OCI-LY3 (cell line): Measurements from ENCODE around the gene ZNF385A.

Source experiments
- H2AFZ ChIP-seq: fragments of 200-600, 300-600 bp; shearing (Covaris generic); 2 replicates; pipeline ENCODE4 v1.6.0; 2014; ENCODE audit warnings: antibody characterized with exemption, low read depth, low read length
- H3K27ac ChIP-seq: fragments of 200-600, 300-600 bp; sonication (generic); 2 replicates; pipeline ENCODE4 v1.5.1; 2014; ENCODE audit warnings: mild to moderate bottlenecking, low read length, moderate library complexity, mixed read lengths
- H3K27me3 ChIP-seq: fragments of 200-600, 300-600 bp; sonication (generic); 2 replicates; pipeline ENCODE4 v1.6.1; 2014; ENCODE audit warnings: low read depth, low read length, mixed read lengths
- H3K36me3 ChIP-seq: fragments of 200-600, 300-600 bp; sonication (generic); replicated peaks from 2 replicates; pipeline ENCODE3; 2014; ENCODE audit warnings: low read depth, low read length, mixed read lengths
- H3K4me1 ChIP-seq: fragments of 300-600, 200-600 bp; sonication (generic); 2 replicates; pipeline ENCODE4 v1.6.1; 2014; ENCODE audit warnings: low read length, mixed read lengths
- H3K4me2 ChIP-seq: fragments of 200-600, 300-600 bp; sonication (generic); 2 replicates; pipeline ENCODE4 v1.6.1; 2014; ENCODE audit warnings: low read length, mixed read lengths
- H3K4me3 ChIP-seq: fragments of 300-600, 200-600 bp; sonication (generic); 2 replicates; pipeline ENCODE4 v1.5.1; 2014; ENCODE audit warnings: antibody characterized with exemption, mild to moderate bottlenecking, low read length, moderate library complexity
- H3K79me2 ChIP-seq: fragments of 300-600, 200-600 bp; shearing (Covaris generic); 2 replicates; pipeline ENCODE4 v1.6.1; 2014; ENCODE audit warnings: mild to moderate bottlenecking, low read length, mixed read lengths
- H3K9ac ChIP-seq: fragments of 300-600, 200-600 bp; shearing (Covaris generic); 2 replicates; pipeline ENCODE4 v1.6.0; 2014; ENCODE audit warnings: mild to moderate bottlenecking, low read length, moderate library complexity
- H3K9me3 ChIP-seq: fragments of 200-600, 300-600 bp; shearing (Covaris generic); 2 replicates; pipeline ENCODE4 v1.6.1; 2014; ENCODE audit warnings: low read length, mixed read lengths; ENCODE audit not compliant: insufficient read depth
- H4K20me1 ChIP-seq: fragments of 200-600, 300-600 bp; sonication (generic); 2 replicates; pipeline ENCODE4 v1.6.1; 2016; ENCODE audit warnings: low read length, mixed read lengths; ENCODE audit not compliant: insufficient read depth
- EZH2phosphoT487 ChIP-seq: fragments of 200-600 bp; shearing (Covaris generic); IDR thresholded peaks from 2 replicates; pipeline ENCODE4 v1.6.1; 2018; ENCODE audit warnings: antibody characterized with exemption, mixed run types, low read depth
- TF ChIP-seq, protein P1 (sequence below): fragments of 200-600, 300-600 bp; sonication (generic); IDR thresholded peaks from 2 replicates; pipeline ENCODE4 v1.5.1; 2014; ENCODE audit warnings: antibody characterized with exemption, low read length, low read depth

The ZNF385A gene

GRCh38 chr12:54386403-54387113, 2.0 kb upstream of the ZNF385A start:
- Histone ChIP-seq H3K27me3 (no peaks in the 10 kb centered on the region), H3K79me2 (no peaks in the 10 kb centered on the region), H3K4me1 (peaks cover 47% of the 10 kb centered on the region), H3K4me3 (no peak overlapping the region), H2AFZ (no peak overlapping the region), H4K20me1 (no peaks in the 10 kb centered on the region), H3K36me3 (no peaks in the 10 kb centered on the region), H3K9ac (no peak overlapping the region), H3K4me2 (no peak overlapping the region), H3K9me3 (no peaks in the 10 kb centered on the region), H3K27ac (no peak overlapping the region)
- TF ChIP-seq, protein P1, sequence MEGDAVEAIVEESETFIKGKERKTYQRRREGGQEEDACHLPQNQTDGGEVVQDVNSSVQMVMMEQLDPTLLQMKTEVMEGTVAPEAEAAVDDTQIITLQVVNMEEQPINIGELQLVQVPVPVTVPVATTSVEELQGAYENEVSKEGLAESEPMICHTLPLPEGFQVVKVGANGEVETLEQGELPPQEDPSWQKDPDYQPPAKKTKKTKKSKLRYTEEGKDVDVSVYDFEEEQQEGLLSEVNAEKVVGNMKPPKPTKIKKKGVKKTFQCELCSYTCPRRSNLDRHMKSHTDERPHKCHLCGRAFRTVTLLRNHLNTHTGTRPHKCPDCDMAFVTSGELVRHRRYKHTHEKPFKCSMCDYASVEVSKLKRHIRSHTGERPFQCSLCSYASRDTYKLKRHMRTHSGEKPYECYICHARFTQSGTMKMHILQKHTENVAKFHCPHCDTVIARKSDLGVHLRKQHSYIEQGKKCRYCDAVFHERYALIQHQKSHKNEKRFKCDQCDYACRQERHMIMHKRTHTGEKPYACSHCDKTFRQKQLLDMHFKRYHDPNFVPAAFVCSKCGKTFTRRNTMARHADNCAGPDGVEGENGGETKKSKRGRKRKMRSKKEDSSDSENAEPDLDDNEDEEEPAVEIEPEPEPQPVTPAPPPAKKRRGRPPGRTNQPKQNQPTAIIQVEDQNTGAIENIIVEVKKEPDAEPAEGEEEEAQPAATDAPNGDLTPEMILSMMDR = no peak
- no peak for TF ChIP-seq EZH2phosphoT487

DNA sequence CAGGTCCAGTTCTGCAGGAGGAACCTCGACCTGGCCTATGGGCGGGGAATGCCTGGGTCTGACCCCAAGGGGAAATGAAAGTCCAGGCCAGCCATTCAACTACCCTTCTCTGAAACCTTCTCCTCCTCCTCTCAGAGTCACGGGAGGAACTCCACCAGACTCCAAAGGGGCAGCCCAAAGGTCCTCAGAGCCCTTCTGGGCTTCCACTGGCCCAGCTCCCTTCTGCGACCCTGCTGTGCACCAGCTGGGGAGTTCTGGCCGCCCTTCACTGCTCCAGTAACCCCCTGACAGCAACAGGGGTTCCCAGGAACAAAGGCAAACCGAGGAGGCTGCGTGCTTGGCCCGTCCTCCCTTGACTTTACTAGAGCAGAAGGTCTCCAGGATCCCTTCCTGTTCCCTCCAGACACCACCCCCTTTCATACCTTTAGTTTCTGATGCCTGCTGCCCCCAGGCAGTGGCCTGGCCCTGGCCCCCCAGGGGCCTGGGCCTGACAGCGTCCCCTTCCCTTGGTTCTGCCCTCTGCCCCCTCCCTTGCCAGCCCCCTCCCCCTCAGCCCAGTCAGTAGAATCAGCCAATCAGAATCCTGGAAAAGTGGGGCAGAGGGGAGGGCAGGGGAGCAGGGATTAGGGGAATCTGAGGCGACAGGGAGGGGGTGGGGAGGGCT, 850 bp upstream of the ZNF385A start:
- H3K9me3 ChIP-seq = no peaks in the 10 kb centered on the region
- H3K4me3 ChIP-seq = peak overlapping the region; percentile 50
- TF ChIP-seq, protein P1 = no peak
- no peak for TF ChIP-seq EZH2phosphoT487
- no peak overlapping the region for H2AFZ ChIP-seq
- H3K27ac ChIP-seq = peak overlapping the region; percentile 60
- no peaks in the 10 kb centered on the region for H3K27me3 ChIP-seq
- no peaks in the 10 kb centered on the region for H3K79me2 ChIP-seq
- H3K4me2 ChIP-seq = peak overlapping the region; percentile 83
- no peaks in the 10 kb centered on the region for H3K36me3 ChIP-seq
- peak overlapping the region; percentile 46; the same call in 1 of the 2 replicates for H3K9ac ChIP-seq
- peaks cover 44% of the 10 kb centered on the region for H3K4me1 ChIP-seq
- no peaks in the 10 kb centered on the region for H4K20me1 ChIP-seq

DNA sequence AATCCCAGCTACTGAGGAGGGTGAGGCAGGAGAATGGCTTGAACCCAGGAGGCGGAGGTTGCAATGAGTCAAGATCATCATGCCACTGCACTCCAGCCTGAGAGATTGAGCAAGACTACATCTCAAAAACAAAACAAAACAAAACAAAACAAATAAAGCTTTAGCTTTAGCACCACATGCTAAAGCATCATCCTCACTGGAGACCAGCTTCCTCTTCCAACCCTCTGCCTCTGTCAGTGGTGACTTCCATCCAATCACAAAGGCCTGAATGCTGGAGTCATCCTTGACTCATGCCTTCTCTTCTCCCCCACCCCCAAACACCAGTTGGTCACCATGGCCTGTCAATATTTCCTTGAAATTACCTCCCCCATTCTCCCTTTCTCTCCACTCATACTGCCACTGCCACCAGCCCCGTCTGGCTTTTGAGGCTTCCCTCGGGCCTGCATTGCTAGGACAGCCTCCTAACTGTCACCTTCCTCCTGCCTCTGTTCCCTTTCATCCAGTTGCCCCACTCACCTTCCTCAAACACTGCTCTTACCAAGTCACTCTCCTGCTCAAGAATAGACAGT, 1.4 kb downstream of the ZNF385A start:
- H3K4me2 ChIP-seq = no peak overlapping the region
- H3K4me3 ChIP-seq = no peak overlapping the region
- no peaks in the 10 kb centered on the region for H3K9me3 ChIP-seq
- H3K27me3 ChIP-seq = no peaks in the 10 kb centered on the region
- no peak overlapping the region for H2AFZ ChIP-seq
- H3K79me2 ChIP-seq = no peaks in the 10 kb centered on the region
- TF ChIP-seq, protein P1 = no peak
- TF ChIP-seq EZH2phosphoT487 = no peak
- no peak overlapping the region for H3K27ac ChIP-seq
- 0 out of 2 replicates have a peak, but pooled peaks cover 3% of the 10 kb centered on the region for H4K20me1 ChIP-seq
- peaks cover 53% of the 10 kb centered on the region for H3K4me1 ChIP-seq
- no peaks in the 10 kb centered on the region for H3K36me3 ChIP-seq
- no peak overlapping the region for H3K9ac ChIP-seq

- H3K4me1 ChIP-seq = peaks cover 39% of the 10 kb centered on the region
- H3K4me3 ChIP-seq = no peak overlapping the region
- H3K9me3 ChIP-seq = no peaks in the 10 kb centered on the region
- no peaks in the 10 kb centered on the region for H3K79me2 ChIP-seq
- H4K20me1 ChIP-seq = 0 out of 2 replicates have a peak, but pooled peaks cover 3% of the 10 kb centered on the region
- no peaks in the 10 kb centered on the region for H3K36me3 ChIP-seq
- H3K27ac ChIP-seq = no peak overlapping the region
- TF ChIP-seq, protein P1 = no peak
- TF ChIP-seq EZH2phosphoT487 = no peak
- H2AFZ ChIP-seq = no peak overlapping the region
- no peaks in the 10 kb centered on the region for H3K27me3 ChIP-seq
- H3K9ac ChIP-seq = no peak overlapping the region
- no peak overlapping the region for H3K4me2 ChIP-seq
These were observed 3.4 kb downstream of the ZNF385A start for GRCh38 chr12:54381136-54381535.
